ENCODE data around the gene NR2C2AP.

DNA sequence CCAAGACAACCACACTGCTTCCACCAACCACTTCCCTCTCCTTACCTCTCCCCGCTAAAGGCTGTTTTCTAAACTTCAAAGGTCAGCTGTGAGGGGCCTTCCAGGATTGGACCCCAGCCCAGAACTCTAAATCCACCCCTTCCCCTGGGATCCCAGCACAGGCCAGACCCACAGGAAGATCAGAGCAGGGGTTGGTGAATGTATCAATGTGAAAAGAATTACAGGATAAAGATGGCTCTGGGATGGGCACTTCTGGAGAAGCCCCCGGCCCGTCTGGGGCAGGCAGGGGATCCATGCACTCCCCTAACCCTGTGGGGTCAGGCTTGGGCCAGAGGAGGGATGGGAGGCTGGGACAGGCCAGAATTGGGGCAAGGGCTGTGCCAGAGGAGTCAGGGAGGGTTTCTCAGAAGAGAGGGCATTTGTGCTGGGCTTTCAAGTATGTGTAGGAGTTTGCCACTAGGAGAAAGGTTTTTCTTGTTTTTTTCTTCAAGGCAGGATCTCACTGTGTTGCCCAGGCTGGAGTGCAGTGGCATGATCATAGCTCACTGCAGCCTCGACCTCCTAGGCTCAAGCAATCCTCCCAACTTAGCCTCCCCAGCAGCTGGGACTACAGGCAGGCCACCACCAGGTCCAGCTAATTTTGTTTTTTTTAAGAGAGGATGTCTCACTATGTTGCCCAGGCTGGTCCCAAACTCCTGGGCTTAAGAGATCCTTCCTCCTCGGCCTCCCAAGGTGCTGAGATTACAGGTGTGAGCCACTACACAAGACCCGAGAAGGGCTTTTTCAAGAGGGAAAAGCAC is 32.1 kb downstream of the NR2C2AP start:
- TF ChIP-seq, protein P1, sequence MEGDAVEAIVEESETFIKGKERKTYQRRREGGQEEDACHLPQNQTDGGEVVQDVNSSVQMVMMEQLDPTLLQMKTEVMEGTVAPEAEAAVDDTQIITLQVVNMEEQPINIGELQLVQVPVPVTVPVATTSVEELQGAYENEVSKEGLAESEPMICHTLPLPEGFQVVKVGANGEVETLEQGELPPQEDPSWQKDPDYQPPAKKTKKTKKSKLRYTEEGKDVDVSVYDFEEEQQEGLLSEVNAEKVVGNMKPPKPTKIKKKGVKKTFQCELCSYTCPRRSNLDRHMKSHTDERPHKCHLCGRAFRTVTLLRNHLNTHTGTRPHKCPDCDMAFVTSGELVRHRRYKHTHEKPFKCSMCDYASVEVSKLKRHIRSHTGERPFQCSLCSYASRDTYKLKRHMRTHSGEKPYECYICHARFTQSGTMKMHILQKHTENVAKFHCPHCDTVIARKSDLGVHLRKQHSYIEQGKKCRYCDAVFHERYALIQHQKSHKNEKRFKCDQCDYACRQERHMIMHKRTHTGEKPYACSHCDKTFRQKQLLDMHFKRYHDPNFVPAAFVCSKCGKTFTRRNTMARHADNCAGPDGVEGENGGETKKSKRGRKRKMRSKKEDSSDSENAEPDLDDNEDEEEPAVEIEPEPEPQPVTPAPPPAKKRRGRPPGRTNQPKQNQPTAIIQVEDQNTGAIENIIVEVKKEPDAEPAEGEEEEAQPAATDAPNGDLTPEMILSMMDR (conservative IDR thresholded peaks at IDR 0.05): no peak
- no peak for TF ChIP-seq ZFX (IDR thresholded peaks at IDR 0.05)
